GM19023 (cell line): ENCODE data around the gene KLRC1.
"Not testable (repeated sequence)": the region's sequence is repeated elsewhere in the genome, so short reads cannot be mapped to it uniquely, and the experiment has no call there.

Experiments
- ATAC-seq: cut with Tn5 transposase; IDR thresholded peaks from one replicate; pipeline ENCODE4 v1.9.1; 2021; ENCODE audit warnings: mild to moderate bottlenecking, moderate library complexity; ENCODE audit not compliant: unreplicated experiment

KLRC1 gene

DNA sequence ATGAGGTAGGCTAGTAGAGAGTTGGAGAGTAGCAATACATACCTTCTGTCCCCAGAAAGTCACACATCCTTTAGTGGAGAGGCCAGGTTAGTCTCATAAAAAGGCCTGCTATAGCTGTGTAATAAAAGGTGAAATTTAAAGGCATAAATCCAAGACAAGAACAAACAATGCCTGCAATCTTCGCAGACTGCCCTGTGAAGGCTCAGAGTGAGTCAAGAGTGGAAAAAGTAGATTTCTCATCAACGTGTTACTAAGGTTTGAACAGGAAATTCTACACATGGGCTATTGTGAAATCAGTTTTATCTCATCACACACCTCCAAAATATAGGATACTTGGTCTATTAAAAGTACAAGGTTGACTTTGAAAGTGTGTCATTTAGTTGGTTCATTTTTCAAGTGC, at the start of gene KLRC1:
KLRC1 (minus strand) TSS at position 222 of the 400 bp plus-strand sequence. CDS start 2,221 bp downstream, outside the sequence.
- no peak for ATAC-seq

DNA sequence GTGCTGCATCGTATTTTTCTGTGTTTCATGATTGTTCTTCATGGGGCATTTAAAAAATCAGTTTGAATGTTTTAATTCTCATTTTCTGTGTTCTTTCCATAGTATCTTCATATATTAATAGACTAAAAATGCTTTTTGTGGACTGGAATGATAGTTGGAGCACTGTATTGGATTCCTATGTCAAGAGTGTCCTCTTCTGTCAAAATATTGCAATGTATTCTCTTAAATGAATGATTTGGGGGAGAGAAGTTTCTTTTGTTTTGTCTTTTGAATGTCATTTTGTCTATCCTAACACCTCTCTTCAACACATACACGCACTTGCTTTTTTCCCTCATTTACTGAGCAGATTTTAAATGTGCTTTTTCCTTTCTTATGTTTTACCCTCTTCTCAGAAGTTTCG, 47.9 kb upstream of the KLRC1 start:
- no peak for ATAC-seq

DNA sequence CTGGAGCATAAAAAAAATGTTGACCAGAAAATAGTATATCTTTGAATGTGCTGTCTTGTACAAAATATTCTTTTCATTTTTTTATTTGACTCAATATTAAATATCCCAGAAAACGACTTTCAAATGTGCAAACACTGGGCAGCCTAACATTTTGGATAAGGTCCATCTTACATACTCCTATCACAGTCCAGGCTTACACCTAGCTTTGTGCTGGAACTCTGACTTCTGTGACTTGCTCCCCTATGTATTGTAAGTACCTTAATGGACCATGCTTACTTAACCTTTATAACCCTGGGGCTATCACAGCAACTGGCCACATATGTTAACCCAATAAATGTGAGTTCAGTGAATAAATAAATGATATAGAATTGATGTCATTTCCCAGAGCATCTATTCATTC, 44.9 kb upstream of the KLRC1 start:
- no peak for ATAC-seq

DNA sequence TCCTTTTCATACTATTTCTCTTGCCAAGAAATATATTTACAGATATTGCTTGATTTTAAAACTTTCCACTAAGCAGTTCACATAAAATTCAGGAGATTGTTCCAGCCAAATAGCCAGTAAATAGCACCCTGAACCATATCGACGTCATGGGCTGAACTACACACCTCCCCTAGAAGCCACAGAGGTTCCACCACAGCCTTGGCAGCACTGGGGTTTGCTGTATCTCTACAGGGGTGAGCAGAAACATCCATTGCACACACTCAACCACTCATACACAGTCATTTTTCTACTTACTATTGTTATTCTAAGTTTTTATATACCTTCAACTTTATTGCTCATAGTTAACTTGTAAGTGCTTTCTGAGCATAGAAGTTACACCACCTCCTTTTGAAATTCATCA, 44.4 kb upstream of the KLRC1 start:
- ATAC-seq: no peak

DNA sequence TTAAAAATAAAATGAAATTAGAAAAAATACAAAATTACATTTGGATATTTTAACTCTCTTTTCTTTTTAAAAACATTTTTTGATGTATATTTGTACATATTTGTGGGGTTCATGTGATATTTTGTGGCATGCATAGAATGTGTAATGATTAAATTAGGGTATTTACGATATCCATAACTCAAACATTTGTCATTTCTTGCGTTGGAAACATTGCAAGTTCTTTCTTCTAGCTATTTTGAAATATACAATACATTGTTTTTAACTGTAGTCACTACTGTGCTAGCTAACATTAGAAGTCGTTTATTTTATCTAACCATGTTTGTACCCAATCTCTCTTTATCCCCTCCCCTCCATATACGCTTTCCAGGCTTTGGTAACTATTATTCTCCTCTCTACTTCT, 38.6 kb upstream of the KLRC1 start:
- ATAC-seq: no peak

DNA sequence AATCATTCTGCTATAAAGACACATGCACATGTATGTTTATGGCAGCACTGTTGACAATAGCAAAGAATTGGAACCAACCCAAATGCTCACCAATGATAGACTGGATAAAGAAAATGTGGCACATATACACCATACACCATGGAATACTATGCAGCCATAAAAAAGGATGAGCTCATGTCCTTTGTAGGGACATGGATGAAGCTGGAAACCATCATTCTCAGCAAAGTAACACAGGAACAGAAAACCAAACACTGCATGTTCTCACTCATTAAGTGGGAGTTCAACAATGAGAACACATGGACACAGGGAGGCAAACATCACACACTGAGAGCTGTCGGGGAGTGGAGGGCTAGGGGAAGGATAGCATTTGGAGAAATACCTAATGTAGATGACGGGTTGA, 34.2 kb upstream of the KLRC1 start:
- ATAC-seq: not testable (repeated sequence)

DNA sequence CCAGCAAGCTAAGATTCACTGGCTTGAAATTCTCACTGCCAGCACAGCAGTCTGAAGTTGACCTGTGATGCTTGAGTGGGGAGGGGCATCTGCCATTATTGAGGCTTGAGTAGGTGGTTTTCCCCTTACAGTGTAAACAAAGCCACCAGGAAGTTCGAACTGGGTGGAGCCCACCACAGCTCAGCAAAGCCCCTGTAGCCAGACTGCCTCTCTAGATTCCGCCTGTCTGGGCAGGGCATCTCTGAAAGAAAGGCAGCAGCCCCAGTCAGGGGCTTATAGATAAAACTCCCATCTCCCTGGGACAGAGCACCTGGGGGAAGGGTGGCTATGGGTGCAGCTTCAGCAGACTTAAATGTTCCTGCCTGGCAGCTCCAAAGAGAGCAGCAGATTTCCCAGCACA, 28.7 kb upstream of the KLRC1 start:
- ATAC-seq: not testable (repeated sequence)

DNA sequence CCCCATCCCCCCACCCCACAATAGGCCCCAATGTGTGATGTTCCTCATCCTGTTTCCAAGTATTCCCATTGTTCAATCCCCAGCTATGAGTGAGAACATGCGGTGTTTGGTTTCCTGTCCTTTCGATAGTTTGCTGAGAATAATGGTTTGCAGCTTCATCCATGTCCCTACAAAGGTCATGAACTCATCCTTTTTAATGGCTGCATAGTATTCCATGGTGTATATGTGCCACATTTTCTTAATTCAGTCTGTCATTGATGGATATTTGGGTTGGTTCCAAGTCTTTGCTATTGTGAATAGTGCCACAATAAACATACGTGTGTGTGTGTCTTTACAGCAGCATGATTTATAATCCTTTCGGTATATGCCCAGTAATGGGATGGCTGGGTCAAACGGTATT, 19.6 kb upstream of the KLRC1 start:
- not testable (repeated sequence) for ATAC-seq

DNA sequence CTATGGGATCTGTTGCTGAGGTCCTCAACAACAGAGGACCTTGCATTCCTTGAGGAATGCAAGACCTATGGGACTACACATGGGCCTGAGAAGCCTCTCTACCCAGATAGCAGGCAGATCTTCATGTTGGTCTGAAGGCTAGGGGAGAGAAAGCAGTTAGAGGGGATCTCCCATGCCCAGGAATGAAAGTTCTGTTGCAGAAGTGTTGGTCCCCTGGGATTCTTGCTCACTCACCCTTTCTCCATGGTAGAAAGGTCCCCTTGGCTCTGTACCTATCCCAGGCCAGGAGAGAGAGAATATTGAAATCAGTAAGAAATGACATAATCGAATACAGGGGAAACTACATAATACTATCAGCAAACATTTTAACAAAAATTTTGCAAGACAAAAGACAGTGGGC, 16.5 kb upstream of the KLRC1 start:
- ATAC-seq: no peak

DNA sequence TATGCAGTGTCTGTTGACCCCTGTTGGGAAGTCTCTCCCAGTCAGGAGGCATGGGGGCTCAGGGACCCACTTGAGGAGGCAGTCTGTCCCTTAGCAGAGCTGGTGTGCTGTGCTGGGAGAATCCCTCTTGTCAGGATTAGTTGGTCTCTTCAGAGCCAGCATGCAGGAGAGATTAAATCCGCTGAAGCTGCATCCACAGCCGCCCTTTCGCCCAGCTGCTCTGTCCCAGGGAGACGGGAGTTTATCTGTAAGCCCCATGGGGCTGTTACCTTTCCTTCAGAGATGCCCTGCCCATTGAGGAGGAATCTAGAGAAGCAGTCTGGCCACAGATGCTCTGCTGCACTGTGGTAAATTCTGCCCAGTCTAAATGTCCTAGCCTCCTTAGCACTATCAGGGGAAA, 13.1 kb upstream of the KLRC1 start:
- ATAC-seq: no peak

DNA sequence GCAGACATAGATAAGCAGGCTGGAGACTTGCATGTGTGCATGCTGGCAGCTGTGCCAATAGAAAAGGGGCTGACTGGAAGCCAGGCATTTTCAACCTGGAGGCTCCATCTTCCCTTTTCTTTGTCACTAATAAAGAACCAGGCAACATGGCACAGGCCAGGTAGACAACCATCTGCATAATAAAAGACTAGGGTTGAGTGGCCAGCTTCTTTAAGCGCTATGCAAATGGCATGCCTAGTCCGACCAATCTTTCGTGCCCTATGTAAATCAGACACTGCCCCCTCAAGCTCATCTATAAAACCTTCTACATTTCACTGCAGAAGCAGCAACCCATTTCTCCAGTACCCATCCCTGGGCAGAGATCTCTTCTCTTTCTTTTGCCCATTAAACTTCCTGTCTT, 4.6 kb upstream of the KLRC1 start:
- ATAC-seq: no peak

DNA sequence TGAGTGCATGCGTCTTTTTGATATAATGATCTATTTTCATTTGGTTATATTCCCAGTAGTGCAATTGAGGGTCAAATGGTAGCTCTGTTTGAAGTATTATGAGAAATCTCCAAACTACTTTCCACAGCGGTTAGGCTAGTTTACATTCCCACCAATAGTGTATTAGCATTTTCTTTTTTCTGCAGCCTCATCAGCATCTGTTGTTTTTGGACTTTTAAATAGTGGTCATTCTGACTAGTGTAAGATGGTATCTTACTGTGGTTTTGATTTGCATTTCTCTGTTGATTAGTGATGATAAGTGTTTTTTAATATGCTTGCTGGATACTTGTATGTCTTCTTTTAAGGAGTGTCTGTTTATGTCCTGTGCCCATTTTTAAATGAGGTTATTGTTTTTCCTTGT, 3.7 kb upstream of the KLRC1 start:
- no peak for ATAC-seq

DNA sequence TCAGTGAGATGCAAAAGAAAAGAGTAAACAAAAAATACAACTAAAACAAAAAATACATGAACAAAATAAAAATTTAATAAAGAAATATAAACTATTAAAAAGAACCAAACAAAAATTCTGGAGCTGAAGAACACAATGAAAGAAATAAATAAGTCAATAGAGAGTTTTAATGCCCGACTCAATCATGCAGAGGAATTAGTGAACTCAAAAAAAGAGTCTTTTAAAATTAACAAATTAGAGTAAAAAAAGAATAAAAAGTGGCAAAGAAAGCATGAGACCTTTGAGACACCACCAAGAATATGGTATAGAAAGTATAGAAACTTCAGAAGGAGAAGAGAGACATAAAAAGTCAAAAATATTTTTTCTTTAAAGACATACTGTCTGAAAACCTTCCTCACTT, 2.6 kb upstream of the KLRC1 start:
- ATAC-seq: no peak

DNA sequence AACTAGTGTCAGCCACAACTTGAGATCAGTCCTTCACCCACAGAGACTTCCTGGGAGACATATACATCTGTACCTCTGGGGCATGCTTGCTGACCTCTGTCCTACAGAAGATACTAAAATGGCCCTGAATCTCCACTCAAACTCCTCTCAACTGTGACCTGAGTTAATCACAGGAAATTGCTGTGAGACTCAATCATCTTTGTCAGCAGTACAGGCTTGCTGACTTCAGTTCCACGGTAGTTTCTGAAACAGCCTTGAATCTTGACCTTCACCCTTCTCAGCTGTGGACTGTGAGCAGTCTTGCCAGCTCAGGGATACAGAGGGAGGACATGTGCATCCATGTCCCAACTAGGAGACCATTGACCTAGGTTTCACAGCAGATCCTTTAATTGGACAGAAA, 1.4 kb upstream of the KLRC1 start:
- no peak for ATAC-seq

DNA sequence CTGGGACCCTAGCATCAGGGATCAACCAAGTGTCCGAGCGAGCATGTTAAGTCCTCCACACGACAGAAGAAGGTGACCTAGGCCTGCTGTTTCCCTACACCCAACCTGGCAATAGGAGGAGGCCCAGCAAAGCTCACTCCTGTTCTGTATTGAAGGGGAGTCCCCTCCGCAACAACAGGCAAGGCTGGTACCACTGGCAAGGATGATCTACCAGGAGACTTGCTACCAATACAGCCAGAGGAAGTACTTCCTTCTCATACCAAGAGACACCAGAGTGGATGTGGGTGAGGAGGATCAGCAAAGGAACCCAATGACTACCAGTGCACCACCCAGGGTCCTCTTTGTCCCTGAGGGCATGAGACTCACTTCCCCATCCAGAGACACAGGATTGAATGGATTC, 4.9 kb downstream of the KLRC1 start:
- no peak for ATAC-seq

DNA sequence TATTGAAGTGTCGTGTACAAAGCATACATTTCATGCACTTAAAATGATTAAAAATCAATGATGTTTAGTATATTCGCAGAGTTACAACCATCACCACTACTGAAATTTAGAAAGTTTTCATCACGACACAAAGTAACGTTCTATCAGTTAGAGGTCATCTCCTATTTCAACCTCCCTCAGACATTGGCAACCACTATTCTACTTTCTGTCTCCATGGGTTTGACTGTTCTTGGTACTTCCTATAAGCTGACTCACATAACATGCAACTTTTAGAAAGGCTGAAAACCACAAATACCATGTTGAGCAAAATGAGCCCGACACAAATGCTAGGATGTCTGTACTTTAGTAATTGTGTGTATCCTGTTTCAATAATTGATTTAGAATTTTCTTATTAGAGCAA, 7.1 kb downstream of the KLRC1 start:
- not testable (repeated sequence) for ATAC-seq

DNA sequence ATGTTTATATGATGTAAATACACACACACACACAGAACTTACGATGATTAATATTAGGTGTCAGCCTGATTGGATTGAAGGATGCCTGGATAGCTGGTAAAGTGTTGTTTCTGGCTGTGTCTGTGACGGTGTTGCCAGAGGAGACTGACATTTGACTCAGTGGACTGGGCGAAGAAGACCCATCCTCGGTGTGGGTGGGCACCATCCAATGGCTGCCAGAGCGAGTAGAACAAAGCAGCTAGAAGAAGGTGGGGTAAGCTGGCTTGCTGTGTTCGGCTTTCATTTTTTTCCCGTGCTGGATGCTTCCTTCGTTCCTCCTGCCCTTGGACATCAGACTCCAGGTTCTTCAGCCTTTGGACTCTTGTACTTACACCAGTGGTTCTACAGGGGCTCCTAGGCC, 12.0 kb downstream of the KLRC1 start:
- not testable (repeated sequence) for ATAC-seq

DNA sequence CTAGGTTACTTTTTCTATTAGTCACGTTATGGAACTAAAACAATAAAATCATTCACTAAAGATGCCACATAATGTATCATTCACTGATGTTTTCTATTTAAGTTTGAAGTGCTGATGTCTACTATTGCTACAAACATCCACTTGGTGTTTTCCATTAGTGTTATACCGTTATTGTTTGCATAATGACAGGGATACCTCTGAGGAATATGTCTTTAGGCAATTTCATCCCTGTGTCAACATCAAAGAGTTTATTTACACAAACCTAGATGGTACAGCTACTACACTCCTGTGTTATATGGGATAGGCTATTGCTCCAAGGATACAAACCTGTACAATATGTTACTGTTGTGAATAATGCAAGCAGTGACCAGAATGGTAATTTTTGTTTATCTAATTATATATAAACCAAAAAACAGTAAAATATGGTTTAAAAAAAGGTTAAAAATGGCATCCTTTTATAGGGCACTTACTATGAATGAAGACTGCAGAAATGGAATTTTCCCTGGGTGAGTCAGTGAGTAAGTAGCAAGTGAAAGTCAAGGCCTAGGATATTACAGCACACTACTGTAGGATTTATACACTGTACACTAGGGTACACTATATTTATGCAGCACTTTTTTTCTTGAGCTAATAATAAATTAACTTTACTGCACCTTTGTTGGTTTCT, 13.4 kb downstream of the KLRC1 start:
- ATAC-seq: not testable (repeated sequence)

DNA sequence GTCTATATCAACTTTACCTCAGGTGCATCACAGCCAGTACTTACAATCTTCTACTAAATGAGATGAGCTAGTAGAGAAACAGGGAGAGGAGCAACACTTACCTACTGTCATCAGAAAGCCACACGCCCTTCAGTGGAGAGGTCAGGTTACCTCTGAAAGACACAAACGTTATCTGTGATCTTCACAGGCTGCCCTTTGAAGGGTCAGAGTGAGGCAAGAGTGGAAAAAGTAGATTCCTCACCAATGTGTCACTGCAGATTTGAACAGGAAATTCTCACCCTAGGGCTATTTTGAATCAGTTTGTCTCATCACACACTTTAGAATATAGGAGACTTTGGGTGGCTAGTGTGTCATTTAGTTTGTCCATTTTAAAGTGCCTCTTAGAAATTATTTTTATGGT, 15.6 kb downstream of the KLRC1 start:
- ATAC-seq: not testable (repeated sequence)

DNA sequence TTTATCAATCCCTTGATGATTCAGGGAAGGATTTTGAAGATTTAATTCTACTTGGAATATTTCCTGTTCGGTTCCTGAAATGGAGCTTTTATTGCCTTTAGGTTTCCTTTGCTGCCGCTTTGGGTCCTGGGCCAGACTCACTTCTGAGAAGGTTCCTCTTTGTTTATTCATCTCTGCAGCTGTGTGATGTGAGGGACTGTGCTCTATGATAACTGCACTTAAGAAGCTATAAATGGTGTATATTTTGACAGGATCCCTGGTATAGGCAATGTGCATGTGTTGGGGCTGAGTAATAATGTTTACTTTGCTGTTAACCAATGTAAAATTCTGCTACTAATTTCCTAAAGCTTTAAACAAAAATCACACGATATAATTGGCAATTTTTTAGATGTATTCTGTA, 17.4 kb downstream of the KLRC1 start, which contains the start of gene KLRC2:
KLRC2 (minus strand) TSS at position 195 of the 400 bp plus-strand sequence; CDS start at position 171, 24 bp downstream.
- ATAC-seq: not testable (repeated sequence)

DNA sequence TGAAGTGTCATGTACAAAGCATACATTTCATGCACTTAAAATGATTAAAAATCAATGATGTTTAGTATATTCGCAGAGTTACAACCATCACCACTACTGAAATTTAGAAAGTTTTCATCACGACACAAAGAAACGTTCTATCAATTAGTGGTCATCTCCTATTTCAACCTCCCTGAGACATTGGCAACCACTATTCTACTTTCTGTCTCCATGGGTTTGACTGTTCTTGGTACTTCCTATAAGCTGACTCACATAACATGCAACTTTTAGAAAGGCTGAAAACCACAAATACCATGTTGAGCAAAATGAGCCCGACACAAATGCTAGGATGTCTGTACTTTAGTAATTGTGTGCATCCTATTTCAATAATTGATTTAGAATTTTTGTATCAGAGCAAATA, 22.6 kb downstream of the KLRC1 start:
- not testable (repeated sequence) for ATAC-seq

DNA sequence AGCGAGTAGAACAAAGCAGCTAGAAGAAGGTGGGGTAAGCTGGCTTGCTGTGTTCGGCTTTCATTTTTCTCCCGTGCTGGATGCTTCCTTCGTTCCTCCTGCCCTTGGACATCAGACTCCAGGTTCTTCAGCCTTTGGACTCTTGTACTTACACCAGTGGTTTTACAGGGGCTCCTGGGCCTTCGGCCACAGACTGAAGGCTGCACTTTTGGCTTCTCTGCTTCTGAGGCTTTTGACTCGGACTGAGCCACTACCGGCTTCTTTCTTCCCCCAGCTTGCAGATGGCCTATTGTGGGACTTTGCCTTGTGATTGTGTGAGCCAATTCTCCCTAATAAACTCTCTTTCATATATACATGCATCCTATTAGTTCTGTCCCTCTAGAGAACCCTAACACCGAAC, 27.2 kb downstream of the KLRC1 start:
- ATAC-seq: not testable (repeated sequence)

DNA sequence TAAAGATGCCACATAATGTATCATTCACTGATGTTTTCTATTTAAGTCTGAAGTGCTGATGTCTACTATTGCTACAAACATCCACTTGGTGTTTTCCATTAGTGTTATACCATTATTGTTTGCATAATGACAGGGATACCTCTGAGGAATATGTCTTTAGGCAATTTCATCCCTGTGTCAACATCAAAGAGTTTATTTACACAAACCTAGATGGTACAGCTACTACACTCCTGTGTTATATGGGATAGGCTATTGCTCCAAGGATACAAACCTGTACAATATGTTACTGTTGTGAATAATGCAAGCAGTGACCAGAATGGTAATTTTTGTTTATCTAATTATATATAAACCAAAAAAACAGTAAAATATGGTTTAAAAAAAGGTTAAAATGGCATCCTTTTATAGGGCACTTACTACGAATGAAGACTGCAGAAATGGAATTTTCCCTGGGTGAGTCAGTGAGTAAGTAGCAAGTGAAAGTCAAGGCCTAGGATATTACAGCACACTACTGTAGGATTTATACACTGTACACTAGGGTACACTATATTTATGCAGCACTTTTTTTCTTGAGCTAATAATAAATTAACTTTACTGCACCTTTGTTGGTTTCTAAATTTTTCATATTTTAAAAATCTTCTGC, 28.8 kb downstream of the KLRC1 start:
- not testable (repeated sequence) for ATAC-seq
